HL-60 (cell line): ENCODE data around the gene SUGP1.
"Not testable (repeated sequence)": the region's sequence is repeated elsewhere in the genome, so short reads cannot be mapped to it uniquely, and the experiment has no call there.

Source experiments
- DNase-seq, 2 experiments: peaks; one replicate each; pipeline ENCODE4 v3.0.0-alpha.2; 2010 to 2020; ENCODE audit warnings: low read depth in 1 of 2, low spot score in 1 of 2
- H3K27ac ChIP-seq: fragments of 250-450 bp; sonication (Bioruptor Pico); replicated peaks from 2 replicates; pipeline ENCODE4 v1.5.1; 2020; ENCODE audit warnings: mild to moderate bottlenecking, moderate library complexity
- H3K27me3 ChIP-seq: fragments of 250-450 bp; sonication (Bioruptor Pico); 2 replicates; pipeline ENCODE4 v1.5.1; 2021; ENCODE audit warnings: mild to moderate bottlenecking, moderate library complexity; ENCODE audit not compliant: insufficient read depth, poor library complexity, severe bottlenecking
- H3K4me3 ChIP-seq: replicated peaks from 2 replicates; pipeline ENCODE4 v1.5.1; 2011; ENCODE audit warnings: mild to moderate bottlenecking, control low read depth, low read length; ENCODE audit not compliant: insufficient read depth
- GABPA ChIP-seq: IDR thresholded peaks from 2 replicates; pipeline ENCODE4 v1.6.1; 2012; ENCODE audit warnings: low read depth
- POLR2AphosphoS5 ChIP-seq: IDR thresholded peaks from 2 replicates; pipeline ENCODE4 v1.6.1; 2012; ENCODE audit warnings: low read depth
- REST ChIP-seq: IDR thresholded peaks from 2 replicates; pipeline ENCODE4 v1.6.1; 2012; ENCODE audit warnings: low read depth; ENCODE audit not compliant: insufficient replicate concordance
- SPI1 ChIP-seq: IDR thresholded peaks from 2 replicates; pipeline ENCODE4 v1.6.1; 2012; ENCODE audit warnings: low read depth, mild to moderate bottlenecking, borderline replicate concordance
- TF ChIP-seq, protein P1 (sequence below): IDR thresholded peaks from one replicate; pipeline ENCODE4 v1.5.1; 2011; ENCODE audit warnings: low read length, control low read depth, inconsistent platforms; ENCODE audit not compliant: insufficient read depth

SUGP1 gene

DNA sequence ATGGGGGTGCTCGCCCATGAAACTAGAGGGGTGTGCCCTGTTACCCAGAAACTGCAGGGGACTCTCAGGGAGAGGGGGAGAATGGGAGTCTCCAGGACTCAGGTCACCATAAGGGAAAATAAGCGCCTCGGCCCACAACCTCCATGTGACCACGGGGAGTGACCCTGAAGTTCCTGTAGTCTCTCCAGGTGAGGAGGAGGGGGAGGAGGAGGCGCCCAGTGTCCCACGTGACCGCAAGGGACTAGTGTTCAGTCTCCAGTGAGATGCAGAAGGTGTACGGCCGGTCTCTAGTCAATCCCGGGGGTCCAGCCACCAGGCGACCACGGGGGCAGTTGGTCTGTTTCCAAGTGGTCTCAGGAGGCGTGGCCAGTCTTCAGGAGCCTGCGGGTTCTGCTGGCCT is 63.2 kb downstream of the SUGP1 start:
- H3K27ac ChIP-seq: peak overlapping the region; percentile 59; the same call in 1 of the 2 replicates

DNA sequence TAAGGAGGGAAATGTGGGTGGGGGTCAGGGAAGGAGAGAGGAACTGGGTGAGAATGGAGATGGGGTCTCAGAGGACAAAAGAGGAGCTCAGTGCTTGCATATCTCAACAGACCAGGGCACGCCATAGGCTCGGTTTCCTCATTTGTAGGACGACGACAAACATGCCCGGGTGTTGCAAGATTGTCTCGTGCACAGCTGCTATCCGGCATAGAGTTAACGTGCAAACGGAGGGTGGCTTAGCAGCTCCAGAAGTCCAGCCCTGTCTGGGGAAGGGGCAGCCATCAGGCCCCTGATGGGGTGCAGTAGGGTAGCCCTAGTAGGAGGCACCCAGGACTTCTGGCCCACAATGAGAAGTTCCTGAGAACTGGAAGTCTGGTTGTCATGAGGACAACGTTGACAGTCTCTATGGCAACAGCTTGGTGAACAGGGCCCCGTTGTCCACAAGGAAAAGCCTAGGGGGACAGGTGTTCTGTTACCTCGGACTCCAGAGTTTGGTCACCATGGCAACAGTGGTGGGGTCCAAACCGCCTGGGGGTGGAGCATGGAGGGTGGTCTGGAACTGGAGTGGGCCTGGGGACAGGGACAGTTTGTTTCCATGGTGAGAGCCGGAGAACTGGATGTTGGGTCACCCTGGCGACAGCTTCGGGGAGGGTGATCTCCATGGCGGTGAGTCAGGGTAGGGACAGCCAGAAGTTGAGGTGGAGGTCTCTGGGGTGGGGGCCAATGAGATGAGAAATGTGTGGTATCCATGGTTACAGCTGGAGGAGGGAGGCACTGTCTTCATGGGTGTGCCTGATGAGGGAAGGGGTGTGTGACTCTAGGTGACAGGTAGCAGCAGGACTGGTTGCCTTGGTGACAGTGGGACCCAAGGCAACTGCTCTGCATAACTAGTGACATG is 64.0 kb downstream of the SUGP1 start:
- Histone ChIP-seq H3K4me3 (no peak overlapping the region), H3K27me3 (peaks cover 2% of the 10 kb centered on the region), H3K27ac (peak overlapping the region; percentile 59)
- peak; percentile 68; the same call in 1 of the 2 replicates for TF ChIP-seq SPI1
- no peak for TF ChIP-seq GABPA
- peak; percentile 35 to 88 for DNase-seq

More for the DNA sequence above, 63.2 kb downstream of the SUGP1 start:
- TF ChIP-seq GABPA (no peak), REST (no peak), POLR2AphosphoS5 (no peak), SPI1 (no peak)
- TF ChIP-seq, protein P1, sequence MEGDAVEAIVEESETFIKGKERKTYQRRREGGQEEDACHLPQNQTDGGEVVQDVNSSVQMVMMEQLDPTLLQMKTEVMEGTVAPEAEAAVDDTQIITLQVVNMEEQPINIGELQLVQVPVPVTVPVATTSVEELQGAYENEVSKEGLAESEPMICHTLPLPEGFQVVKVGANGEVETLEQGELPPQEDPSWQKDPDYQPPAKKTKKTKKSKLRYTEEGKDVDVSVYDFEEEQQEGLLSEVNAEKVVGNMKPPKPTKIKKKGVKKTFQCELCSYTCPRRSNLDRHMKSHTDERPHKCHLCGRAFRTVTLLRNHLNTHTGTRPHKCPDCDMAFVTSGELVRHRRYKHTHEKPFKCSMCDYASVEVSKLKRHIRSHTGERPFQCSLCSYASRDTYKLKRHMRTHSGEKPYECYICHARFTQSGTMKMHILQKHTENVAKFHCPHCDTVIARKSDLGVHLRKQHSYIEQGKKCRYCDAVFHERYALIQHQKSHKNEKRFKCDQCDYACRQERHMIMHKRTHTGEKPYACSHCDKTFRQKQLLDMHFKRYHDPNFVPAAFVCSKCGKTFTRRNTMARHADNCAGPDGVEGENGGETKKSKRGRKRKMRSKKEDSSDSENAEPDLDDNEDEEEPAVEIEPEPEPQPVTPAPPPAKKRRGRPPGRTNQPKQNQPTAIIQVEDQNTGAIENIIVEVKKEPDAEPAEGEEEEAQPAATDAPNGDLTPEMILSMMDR: no peak
- no peak for DNase-seq
- Histone ChIP-seq H3K27me3 (peaks cover 5% of the 10 kb centered on the region), H3K4me3 (no peak overlapping the region)

- not testable (repeated sequence) for DNase-seq, H3K27me3 ChIP-seq, H3K4me3 ChIP-seq, H3K27ac ChIP-seq
These were observed 66.9 kb downstream of the SUGP1 start for GRCh38 chr19:19253409-19253808.

DNA sequence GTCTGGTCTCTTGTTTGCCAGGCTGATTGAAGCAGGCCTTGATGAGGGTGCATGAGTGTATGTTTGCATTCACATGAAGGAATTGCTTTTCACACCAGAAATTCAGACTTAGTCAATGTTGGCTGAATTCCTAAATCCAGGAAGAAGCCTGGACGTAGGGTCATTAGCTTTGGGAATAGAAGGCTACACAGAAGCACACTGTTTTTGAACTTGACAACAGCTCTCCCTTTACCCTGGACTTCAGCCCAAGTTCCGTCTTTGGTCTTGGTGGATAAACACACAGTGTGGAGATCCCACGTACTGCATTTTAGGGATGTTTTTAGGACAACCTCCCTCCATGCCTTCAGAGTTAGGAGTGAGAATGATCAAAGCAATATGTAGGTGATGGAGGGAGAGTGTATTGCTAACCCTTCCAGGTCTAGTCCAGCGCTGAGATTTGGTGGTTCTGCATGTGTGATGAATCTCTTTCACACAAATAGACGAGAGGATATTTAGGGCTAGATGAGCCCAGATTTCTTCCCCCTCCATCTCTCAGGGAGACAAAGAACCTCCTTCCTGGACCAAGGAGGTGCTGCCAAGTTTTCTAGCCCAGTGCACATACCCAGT is 70.0 kb downstream of the SUGP1 start:
- TF ChIP-seq REST (no peak), SPI1 (no peak), POLR2AphosphoS5 (no peak), GABPA (no peak)
- TF ChIP-seq, protein P1: no peak
- no peak for DNase-seq
- Histone ChIP-seq H3K27me3 (peaks cover 3% of the 10 kb centered on the region), H3K4me3 (no peak overlapping the region), H3K27ac (no peak overlapping the region)

GRCh38 chr19:19240476-19240875 is 79.8 kb downstream of the SUGP1 start:
- TF ChIP-seq, protein P1: no peak
- TF ChIP-seq GABPA (no peak), REST (no peak), SPI1 (no peak), POLR2AphosphoS5 (no peak)
- no peak overlapping the region for H3K4me3 ChIP-seq

More at GRCh38 chr19:19240476-19240875, 79.8 kb downstream of the SUGP1 start:
- no peak overlapping the region for H3K27ac ChIP-seq
- no peak for DNase-seq
- no peaks in the 10 kb centered on the region for H3K27me3 ChIP-seq
